ENCODE results near the gene NCAPD3.

The NCAPD3 gene

DNA sequence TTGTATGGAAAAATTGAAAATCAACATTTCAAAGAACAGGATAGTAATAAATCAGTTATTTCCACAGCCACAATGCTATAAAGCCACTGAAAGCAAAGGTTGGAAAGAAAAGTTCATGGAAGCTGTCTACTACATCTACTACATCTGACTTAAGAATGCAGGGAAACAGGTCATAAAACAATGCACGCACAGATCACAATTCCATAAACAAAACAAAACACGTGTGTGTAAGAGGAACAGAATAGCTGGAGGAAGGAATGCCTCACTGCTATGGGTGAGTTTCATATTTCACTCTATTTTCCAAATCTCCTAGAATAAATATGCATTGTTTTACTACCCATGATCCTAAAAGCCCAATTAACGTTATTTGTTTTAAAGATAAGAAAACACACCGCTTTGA, 66.3 kb downstream of the NCAPD3 start:
- FAIRE-seq = no peak

DNA sequence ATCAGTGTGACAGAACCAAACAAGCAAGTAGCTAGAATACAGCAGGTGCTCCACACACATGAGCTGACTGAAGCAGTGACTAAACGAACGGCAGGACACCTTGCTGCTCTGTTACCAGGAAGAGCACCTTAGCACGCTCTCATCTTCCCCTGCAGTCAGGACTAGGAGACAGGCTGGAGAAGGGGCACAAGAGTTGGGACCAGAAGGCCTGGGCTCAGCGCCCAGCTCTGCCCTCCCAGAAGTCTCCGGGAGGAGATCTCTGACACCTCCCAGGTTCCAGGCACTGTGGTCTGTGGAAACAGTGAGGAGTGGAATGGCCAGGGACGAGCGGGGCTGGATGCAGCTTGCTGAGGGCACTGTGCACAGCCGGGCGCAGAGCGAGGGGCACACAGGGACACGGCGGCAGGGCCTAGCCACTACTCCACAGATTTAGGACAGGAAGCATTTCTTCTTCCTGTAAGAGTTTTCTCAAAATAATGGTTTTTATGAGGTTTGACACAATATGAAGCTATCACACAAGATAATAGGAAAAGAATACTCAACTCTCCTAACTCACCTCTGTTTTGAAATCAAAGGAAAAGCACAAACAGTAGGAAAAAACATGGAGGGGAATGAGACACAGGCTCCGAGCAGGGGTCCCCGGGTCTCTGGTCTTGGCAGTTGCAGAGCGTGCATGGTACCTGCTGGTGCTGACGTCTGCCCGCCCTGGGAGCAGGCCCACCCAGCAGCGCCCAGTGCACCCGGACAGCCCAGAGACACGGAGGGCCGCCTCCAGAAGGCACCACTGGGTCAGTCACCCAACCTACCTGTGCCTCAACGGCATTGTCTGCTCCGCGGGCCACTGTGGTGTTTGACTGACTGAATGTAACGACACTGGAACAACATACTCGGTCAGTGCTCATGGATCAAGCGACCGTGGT, 67.6 kb downstream of the NCAPD3 start:
- FAIRE-seq = no peak

DNA sequence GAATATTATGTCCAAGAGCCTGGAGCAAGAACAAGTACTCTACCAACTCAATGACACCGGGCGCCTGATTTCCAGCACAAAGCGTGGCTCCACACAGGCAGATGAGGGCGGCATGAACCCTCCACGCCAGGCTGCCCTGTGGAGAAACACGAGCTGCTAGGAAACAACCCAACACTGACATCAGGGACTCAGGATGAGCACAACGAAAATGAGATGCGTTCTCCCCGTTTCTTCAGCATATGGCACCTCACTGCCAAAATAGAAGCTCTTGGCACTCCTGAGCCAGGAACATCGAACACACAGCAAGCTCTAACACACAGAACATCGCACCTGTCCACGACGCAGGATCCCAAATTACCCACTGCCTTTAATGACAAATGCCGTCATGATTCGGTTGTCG, 68.3 kb downstream of the NCAPD3 start:
- no peak for FAIRE-seq

DNA sequence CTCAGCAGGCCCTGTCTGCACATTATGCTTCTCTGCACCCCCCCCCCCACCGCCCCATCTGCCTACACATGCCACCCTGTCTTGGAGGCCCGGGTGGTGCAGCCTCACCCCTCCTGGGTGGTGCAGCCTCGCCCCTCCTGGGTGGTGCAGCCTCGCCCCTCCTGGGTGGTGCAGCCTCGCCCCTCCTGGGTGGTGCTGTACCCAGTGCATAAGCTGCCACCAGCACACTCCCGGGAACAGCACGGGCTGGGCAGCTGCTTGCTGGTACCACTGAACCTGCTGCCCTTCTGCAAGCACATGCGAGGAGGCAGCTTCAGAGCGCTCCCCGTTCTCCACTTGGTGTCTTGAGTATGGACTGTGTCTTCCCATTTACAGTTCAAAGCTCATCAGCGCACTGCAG, 69.3 kb downstream of the NCAPD3 start:
- FAIRE-seq = no peak

DNA sequence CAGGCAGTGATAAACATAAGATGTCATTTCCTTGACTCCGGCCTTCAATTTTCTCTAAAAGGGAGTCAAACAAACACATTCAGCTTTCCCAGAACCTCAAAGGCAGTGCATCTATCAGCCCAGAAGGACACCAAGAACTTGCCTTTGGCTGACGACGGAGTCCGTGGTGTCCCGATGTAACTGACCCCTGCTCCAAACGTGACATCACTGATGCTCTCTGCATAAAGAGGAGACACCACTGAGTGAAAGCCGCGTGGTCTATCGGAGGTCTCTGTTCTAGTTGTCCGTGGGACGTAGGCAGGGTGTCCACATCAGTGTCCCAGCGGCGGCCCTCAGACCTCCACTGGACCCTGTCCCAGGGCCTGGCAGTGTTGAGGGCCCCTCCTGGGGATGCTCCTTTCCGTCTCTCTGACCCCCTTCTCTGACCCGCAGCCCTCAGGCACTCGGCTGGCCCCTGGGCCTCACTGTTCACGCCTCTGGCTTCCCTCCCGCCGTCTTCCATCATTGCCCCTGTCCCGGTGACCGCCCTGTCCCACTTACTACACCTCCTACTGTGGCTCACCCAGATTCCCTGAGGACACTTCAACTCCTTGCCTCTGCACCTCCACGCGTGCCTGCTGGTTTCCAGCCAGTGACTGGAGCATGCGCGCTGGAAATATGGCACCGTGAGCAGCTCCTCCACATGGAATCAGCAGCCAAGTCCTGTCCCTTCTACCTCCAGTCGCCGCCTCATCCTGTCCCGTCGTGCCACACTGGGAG, 70.4 kb downstream of the NCAPD3 start:
- no peak for FAIRE-seq

DNA sequence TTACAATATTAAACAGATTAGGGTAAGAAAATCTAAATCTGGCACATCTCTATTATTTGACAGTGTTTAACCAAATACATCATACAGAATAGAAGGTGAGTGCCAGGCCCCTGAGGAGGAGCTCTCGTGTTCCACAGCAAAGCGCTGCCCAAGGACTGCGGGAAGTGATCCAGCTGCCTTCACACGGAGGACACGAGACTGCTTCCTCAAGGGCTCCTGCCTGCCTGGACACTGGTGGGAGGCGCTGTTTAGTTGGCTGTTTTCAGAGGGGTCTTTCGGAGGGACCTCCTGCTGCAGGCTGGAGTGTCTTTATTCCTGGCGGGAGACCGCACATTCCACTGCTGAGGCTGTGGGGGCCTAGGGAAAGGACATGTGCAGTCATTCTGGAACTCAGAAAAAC, 71.1 kb downstream of the NCAPD3 start:
- no peak for FAIRE-seq

DNA sequence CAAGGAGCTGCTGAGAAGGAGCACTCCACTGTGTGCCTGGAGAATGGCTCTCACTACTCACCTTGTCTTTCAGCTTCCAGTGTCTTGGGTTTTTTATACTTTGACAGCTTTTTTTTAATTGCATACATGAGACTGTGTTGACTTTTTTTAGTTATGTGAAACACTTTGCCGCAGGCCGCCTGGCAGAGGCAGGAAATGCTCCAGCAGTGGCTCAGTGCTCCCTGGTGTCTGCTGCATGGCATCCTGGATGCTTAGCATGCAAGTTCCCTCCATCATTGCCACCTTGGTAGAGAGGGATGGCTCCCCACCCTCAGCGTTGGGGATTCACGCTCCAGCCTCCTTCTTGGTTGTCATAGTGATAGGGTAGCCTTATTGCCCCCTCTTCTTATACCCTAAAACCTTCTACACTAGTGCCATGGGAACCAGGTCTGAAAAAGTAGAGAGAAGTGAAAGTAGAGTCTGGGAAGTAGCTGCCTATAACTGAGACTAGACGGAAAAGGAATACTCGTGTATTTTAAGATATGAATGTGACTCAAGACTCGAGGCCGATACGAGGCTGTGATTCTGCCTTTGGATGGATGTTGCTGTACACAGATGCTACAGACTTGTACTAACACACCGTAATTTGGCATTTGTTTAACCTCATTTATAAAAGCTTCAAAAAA, 72.6 kb downstream of the NCAPD3 start:
- FAIRE-seq = no peak

DNA sequence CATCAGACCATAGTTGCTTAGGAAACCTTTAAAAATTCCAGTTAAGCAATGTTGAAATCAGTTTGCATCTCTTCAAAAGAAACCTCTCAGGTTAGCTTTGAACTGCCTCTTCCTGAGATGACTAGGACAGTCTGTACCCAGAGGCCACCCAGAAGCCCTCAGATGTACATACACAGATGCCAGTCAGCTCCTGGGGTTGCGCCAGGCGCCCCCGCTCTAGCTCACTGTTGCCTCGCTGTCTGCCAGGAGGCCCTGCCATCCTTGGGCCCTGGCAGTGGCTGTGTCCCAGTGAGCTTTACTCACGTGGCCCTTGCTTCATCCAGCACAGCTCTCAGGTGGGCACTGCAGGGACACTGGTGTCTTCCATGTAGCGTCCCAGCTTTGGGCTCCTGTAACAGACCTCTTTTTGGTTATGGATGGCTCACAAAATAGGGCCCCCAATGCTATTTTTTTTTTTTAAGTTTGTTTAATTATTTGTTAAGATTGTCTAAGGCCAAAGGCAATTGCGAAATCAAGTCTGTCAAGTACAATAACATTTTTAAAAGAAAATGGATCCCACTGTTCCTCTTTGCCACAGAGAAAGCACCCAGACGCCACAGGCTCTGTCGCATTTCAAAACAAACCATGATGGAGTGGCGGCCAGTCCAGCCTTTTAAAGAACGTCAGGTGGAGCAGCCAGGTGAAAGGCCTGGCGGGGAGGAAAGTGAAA, 73.4 kb downstream of the NCAPD3 start:
- FAIRE-seq = no peak

DNA sequence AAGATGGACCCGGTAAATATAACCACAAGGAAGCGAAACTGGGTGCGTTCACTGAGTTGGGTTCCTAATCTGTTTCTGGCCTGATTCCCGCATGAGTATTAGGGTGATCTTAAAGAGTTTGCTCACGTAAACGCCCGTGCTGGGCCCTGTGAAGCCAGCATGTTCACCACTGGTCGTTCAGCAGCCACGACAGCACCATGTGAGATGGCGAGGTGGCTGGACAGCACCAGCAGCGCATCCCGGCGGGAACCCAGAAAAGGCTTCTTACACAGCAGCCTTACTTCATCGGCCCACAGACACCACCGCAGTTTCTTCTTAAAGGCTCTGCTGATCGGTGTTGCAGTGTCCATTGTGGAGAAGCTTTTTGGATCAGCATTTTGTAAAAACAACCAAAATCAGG, 74.4 kb downstream of the NCAPD3 start:
- no peak for FAIRE-seq

DNA sequence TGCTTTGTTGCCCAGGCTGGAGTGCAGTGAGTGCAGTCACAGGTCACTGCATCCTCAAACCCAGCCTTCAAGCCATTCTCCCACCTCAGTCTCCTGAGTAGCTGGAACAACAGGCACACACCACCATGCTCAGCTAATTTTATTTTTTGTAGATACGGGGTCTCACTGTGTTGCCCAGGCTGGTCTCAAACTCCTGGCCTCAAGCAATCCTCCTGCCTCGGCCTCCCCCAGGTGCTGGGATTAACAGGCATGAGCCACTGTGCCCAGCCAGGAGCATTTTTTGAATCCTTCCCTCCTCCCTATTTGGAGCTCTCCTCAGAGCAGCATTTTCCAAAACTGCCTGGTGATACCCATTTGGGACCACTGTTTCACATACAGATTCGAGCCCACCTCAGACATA, 77.2 kb downstream of the NCAPD3 start:
- FAIRE-seq = no peak

DNA sequence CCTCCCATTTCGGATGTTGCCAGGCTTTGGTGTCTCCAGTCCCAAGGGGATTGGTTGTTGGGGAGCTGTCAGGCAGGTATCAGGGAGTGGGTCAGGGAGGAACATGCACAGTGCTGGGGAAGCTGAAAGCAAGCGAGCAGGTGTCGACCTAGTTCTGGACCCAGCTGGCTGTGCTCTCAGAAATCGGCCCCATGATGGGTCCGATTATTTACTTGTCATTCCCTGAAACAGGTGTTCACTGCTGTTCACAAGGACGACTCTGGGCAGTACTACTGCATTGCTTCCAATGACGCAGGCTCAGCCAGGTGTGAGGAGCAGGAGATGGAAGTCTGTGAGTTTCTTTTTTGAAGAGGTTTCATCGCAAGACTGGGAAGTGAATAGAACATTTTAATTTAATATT, 78.1 kb downstream of the NCAPD3 start:
- FAIRE-seq = no peak

DNA sequence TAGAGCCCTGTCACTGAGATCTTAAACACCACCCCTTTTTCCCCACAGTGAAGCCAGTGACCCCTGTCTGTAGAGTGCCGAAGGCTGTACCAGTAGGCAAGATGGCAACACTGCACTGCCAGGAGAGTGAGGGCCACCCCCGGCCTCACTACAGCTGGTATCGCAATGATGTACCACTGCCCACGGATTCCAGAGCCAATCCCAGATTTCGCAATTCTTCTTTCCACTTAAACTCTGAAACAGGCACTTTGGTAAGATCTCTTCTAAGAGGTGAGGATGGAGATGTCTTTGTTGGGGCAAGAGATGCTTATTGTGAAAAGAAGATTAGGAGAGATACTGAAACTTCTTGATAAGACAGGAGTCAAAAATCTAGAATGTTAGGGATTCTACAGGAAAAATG, 79.0 kb downstream of the NCAPD3 start:
- FAIRE-seq = no peak

DNA sequence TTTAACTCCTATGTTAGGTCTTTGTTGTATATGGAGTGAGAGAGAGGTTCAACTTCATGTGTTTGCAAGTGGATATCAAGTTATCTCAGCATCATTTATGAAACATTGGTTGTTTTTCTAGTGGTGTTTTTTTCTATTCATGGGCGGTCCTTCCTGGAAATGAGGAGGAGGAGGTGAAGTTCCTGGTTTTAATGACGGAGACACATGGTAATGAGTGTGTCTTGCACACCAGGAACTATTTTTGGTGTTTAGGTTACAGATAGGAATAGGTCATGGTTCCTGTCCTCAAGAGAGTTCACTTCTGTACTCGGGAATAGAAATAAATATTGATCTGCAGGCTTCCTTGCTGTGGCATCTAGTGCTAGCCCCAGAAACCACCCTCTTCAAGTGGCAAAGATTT, 80.0 kb downstream of the NCAPD3 start:
- FAIRE-seq = no peak

DNA sequence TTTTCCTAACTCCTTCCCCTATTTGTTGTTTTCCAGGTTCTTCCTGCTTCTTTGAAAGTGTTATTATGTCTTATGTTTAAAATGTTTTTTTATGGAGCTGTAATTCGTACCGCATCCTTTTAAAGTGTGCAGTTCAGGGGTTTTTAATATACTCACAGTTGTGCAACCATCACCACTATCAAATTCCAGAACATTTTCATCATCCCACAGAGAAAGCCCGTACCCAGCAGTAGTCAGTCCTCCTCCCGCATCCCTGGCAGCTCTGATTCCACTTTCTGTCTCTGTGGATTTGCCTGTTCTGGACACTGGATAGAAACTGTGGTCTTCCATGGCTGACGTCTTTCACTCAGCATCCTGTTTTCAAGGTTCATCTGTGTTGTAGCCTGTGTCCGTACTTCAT, 81.2 kb downstream of the NCAPD3 start:
- FAIRE-seq = no peak

DNA sequence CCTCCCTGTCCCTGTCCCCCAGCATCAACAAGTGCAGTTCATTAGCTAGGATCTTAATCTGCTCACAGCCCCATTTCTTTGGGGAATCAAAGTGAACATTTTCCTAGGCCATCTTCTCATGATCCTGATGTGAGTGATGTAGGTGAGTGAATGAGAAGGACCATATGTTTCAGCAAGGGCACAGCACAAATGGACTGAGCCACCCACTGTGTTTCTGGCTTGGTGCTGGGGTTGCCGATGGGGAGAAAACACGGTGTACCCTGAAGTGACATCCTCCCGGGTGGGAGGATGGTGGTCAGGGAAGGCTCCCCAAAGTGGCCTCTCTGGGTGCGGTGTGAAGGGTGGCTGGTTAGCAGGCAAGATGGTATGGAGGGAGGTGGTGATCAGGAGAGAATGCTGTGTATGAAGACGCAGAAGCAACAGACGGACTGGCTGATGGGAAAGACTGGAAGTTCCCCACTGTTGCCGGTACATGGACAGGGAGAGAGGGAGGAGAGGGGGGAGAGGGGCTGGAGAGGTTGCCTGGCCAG, 82.7 kb downstream of the NCAPD3 start:
- FAIRE-seq = no peak

DNA sequence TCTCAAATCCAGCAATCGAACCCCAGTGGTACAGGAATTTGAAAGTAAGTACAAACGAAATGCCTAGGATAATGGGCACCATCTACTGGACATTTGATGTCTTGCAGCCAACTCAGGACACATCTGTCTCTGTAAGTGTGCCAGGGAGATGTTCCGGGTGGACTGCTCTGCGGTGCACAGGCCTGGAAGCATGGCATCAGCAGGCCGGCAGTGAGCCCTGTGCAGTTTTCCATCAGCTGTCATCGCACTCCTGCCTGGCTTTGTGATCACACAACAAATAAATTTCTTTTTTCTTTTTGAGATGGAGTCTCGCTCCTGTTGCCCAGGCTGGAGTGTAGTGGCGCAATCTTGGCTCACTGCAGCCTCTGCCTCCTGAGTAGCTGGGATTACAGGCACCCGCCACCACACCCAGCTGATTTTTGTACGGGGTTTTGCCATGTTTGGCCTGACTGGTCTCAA, 83.9 kb downstream of the NCAPD3 start:
- FAIRE-seq = peak; percentile 25

DNA sequence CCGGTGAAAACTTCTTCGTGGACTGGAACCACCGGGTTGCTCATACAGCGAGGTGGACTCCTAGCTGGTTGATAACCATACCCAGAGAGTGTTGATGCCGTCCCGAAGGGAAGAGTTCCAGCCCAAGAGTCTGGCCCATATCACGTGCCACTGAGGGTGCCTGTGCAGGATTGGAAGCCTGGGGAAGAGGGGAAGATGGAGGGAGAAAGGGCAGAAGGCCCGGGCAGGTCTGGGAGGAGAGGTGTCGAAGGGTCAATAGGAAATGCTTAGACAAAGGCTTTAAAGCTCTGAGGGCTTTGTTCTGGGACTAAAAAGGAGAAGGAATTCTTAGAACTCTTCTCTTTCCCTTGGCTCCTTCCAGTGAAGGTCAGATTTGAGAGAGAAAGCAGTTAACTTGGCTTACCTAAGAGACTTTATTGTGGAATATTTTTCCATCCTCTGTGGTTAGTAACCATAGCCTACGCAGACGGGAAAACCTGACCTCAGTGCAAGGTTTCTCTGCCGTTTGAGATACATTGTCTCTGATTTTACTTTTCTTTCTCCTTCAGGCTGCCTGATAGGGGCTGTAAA, 84.4 kb downstream of the NCAPD3 start:
- no peak for FAIRE-seq

DNA sequence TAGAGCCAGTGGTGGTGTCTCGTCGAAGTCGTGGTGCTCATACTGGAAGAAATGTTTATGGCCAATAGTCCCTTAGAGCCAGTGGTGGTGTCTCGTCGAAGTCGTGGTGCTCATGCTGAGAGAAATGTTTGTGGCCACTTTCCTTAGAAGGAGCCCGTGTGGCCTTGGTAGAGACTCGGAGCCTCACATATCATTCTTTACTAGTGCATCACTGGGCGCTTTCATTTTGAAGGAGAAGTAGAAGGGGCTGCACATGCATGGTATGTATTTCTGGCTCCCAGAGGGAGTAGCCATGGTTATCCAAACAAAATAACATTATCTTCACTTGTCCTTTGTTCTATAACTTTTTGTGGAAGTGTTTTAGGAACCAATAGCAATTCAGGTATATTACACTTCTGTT, 85.4 kb downstream of the NCAPD3 start:
- no peak for FAIRE-seq

DNA sequence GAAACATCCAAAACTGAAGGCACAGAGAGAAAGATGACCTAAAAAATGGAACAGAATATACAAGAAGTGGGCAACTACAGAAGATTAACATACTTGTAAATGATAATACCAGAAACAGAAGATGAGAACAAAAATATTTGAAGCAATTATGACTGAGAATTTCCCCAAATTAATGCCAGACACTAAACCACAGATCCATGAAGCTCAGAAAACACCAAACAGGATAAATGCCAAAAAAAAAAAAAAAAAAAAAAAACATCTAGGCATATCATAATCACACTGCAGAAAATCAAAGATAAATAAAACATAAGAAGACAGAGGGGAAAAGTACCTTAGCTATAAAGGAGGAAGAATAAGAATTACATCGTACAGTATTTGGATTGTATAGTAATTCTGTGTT, 89.6 kb downstream of the NCAPD3 start:
- FAIRE-seq = no peak

DNA sequence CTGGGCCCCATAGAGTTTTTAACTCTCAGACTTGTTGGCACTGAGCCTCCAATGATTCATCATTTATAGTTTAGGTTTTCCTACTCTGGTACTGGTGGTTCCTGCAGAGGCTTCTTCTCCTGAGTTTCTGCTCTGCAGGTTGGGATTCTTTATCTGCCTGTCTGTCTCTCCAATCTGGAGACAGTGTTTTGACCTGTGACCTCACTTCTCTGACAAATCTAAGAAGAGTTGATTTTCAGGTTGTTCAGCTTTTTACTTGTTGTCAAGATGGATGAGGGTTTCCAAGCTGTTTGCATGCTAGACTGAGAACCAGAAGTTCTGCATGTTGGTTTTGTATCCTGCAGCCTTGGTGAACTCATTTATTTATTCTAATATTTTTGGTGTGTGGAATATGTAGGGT, 91.0 kb downstream of the NCAPD3 start:
- FAIRE-seq = no peak

DNA sequence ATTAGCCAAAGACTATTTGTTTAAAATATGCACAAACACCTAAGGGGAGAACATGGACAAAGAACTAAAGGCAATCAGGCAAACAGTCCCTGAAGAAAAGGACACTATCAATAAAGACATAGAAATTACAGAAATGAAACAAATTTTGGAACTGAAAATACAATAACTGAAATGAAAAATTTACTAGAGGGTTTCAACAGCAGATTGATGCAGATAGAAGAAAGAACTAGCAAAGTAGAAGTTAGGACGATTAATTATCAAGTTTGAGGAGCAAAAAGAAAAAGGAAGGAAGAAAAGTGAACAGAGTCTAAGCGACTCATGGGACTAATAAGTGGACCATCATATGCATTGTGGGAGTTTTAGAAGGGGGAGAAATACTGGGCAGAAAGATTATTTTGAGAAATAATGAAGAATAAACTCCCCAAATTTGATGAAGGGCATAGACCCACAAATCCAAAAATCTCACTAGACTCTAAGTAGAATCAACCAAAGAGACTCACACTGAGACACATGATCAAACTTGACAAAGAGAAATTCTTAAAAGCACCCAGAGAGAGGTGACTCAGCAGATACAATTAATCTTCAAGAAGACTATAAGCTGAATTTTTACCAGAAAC, 92.0 kb downstream of the NCAPD3 start:
- no peak for FAIRE-seq
